CD8-positive, alpha-beta memory T cell (primary cell): ENCODE measurements around the gene RAB40A. TPM values are rescaled to one million over a fixed set of nuclear protein-coding genes. Genes with fewer than 3 reads are reported as not detected.

Experiments used
- CTCF ChIA-PET: fragments of 350-600 bp; sonication (Branson Sonifier 250); formaldehyde crosslinking; loops from one replicate; lab custom pipeline; 2021; ENCODE audit warnings: antibody characterized with exemption; lab: Charles Lee
- POLR2A ChIA-PET: fragments of 350-600 bp; sonication (Branson Sonifier 250); formaldehyde crosslinking; loops from one replicate; lab custom pipeline; 2021; ENCODE audit warnings: antibody characterized with exemption; lab: Charles Lee
- DNase-seq, 5 donors: peaks; one replicate each; pipeline versions ENCODE4 v3.0.0 to v3.0.0-alpha.2; 2020 to 2022; ENCODE audit warnings: mixed read lengths in 1 of 5
- H3K27ac ChIP-seq: one replicate; pipeline ENCODE4 v1.7.0; 2013; ENCODE audit warnings: low read depth, mild to moderate bottlenecking, low read length, moderate library complexity
- H3K27me3 ChIP-seq: 2 replicates; pipeline ENCODE4 v1.7.0; 2013; ENCODE audit warnings: low read length, mild to moderate bottlenecking; ENCODE audit not compliant: insufficient read depth, poor library complexity, severe bottlenecking
- H3K36me3 ChIP-seq: 2 replicates; pipeline ENCODE4 v1.7.0; 2013; ENCODE audit warnings: mild to moderate bottlenecking, low read length, moderate library complexity; ENCODE audit not compliant: insufficient read depth
- H3K4me1 ChIP-seq: 2 replicates; pipeline ENCODE4 v1.7.0; 2013; ENCODE audit warnings: mild to moderate bottlenecking, low read length, moderate library complexity; ENCODE audit not compliant: insufficient read depth
- H3K4me3 ChIP-seq: 2 replicates; pipeline ENCODE4 v1.7.0; 2013; ENCODE audit warnings: mild to moderate bottlenecking, low read length
- H3K9me3 ChIP-seq: 2 replicates; pipeline ENCODE4 v1.7.0; 2013; ENCODE audit warnings: mild to moderate bottlenecking, low read length
- H3K27ac Mint-ChIP-seq, 8 donors: one replicate each; pipeline ENCODE4 v1.8.0; 2020 to 2021; ENCODE audit warnings: mixed read lengths in 8 of 8, mild to moderate bottlenecking in 6 of 8, inconsistent platforms in 3 of 8, moderate library complexity in 3 of 8
- H3K27me3 Mint-ChIP-seq, 2 donors: one replicate each; pipeline ENCODE4 v1.8.0; 2020 to 2021; ENCODE audit warnings: mixed read lengths in 2 of 2, mild to moderate bottlenecking in 1 of 2, moderate library complexity in 1 of 2
- H3K36me3 Mint-ChIP-seq, 3 donors: one replicate each; pipeline ENCODE4 v1.8.0; 2020 to 2021; ENCODE audit warnings: mixed read lengths in 3 of 3, inconsistent platforms in 1 of 3, mild to moderate bottlenecking in 1 of 3
- H3K4me1 Mint-ChIP-seq, 3 donors: one replicate each; pipeline ENCODE4 v1.8.0; 2020 to 2021; ENCODE audit warnings: mixed read lengths in 3 of 3, inconsistent platforms in 1 of 3, mild to moderate bottlenecking in 1 of 3
- H3K4me3 Mint-ChIP-seq, 7 donors: one replicate each; pipeline ENCODE4 v1.8.0; 2020 to 2021; ENCODE audit warnings: mixed read lengths in 7 of 7, mild to moderate bottlenecking in 6 of 7, moderate library complexity in 4 of 7, inconsistent platforms in 2 of 7
- H3K9me3 Mint-ChIP-seq, 5 donors: one replicate each; pipeline ENCODE4 v1.8.0; 2020 to 2022; ENCODE audit warnings: mixed read lengths in 5 of 5, mild to moderate bottlenecking in 3 of 5, moderate library complexity in 2 of 5, inconsistent platforms in 1 of 5
- polyA plus RNA-seq: library from polyadenylated mRNA; unstranded; fragments of 300-500 nt; fragmentation: Illumina TruSeq; gene quantifications from one replicate; pipeline ENCODE4 v1.2.3, GENCODE V29; 2021
- total RNA-seq, 2 experiments: library from RNA; stranded (reverse); gene quantifications; one replicate each; pipeline ENCODE4 v1.2.3, GENCODE V29; 2021

RAB40A gene
- total and polyA plus RNA-seq, 3 experiments from 2014 or later = 0.13 TPM; not detected in 2

GRCh38 chrX:103453655-103454054, 65.6 kb downstream of the RAB40A start:
- DNase-seq = no peak
- peaks cover 0 to 2% of the 10 kb centered on the region in 2 donors for H3K27me3 Mint-ChIP-seq
- no peak overlapping the region for H3K27ac ChIP-seq
- ChIA-PET POLR2A (no interaction called here), CTCF (no interaction called here)
- no peaks in the 10 kb centered on the region for H3K9me3 ChIP-seq
- no peaks in the 10 kb centered on the region for H3K36me3 Mint-ChIP-seq
- H3K4me1 ChIP-seq = no peaks in the 10 kb centered on the region
- H3K9me3 Mint-ChIP-seq = no peaks in the 10 kb centered on the region
- H3K4me3 Mint-ChIP-seq = no peak overlapping the region
- H3K4me1 Mint-ChIP-seq = no peaks in the 10 kb centered on the region
- no peaks in the 10 kb centered on the region for H3K27me3 ChIP-seq
- no peak overlapping the region for H3K4me3 ChIP-seq
- H3K36me3 ChIP-seq = no peaks in the 10 kb centered on the region
- no peak overlapping the region for H3K27ac Mint-ChIP-seq

Other genes starting within 250 kb of the RAB40A start
- gene TCEAL5, start 242.7 kb downstream of the RAB40A start, total RNA-seq = not detected
- gene TCEAL5, start 242.7 kb downstream of the RAB40A start, polyA plus RNA-seq = not detected
- gene BEX2, start 208.5 kb downstream of the RAB40A start, total RNA-seq = 1 to 10 TPM; 8.9 to 9.0 TPM
- gene BEX2, start 208.5 kb downstream of the RAB40A start, polyA plus RNA-seq = 68.6 TPM
- not detected for gene TCEAL7, start 189.2 kb downstream of the RAB40A start, total RNA-seq
- gene TCEAL7, start 189.2 kb downstream of the RAB40A start, polyA plus RNA-seq = not detected
- 1 to 10 TPM; 2.8 to 3.4 TPM for gene TCEAL9, start 163.0 kb downstream of the RAB40A start, total RNA-seq
- gene TCEAL9, start 163.0 kb downstream of the RAB40A start, polyA plus RNA-seq = 1.0 TPM
- gene BEX3, start 143.0 kb downstream of the RAB40A start, total RNA-seq = 10 to 100 TPM in 1 of 2 experiments, 1 to 10 TPM in 1; 9.5 to 10.6 TPM
- gene BEX3, start 143.0 kb downstream of the RAB40A start, polyA plus RNA-seq = 33.7 TPM
- 10 to 100 TPM; 10.4 to 11.2 TPM for gene TCEAL4, start 66.0 kb upstream of the RAB40A start, total RNA-seq
- gene TCEAL4, start 66.0 kb upstream of the RAB40A start, polyA plus RNA-seq = 19.7 TPM
- 1 to 10 TPM; 3.9 to 4.3 TPM for gene TCEAL3, start 88.5 kb upstream of the RAB40A start, total RNA-seq
- gene TCEAL3, start 88.5 kb upstream of the RAB40A start, polyA plus RNA-seq = 13.1 TPM
- 10 to 100 TPM in 1 of 2 experiments, 1 to 10 TPM in 1; 7.9 to 10.3 TPM for gene TCEAL1, start 109.5 kb upstream of the RAB40A start, total RNA-seq
- gene TCEAL1, start 109.5 kb upstream of the RAB40A start, polyA plus RNA-seq = 19.7 TPM
- gene MORF4L2, start 167.2 kb upstream of the RAB40A start, total RNA-seq = 100 to 1,000 TPM; 198 to 202 TPM
- gene MORF4L2, start 167.2 kb upstream of the RAB40A start, polyA plus RNA-seq = 80.8 TPM
- not detected for gene TMEM31, start 191.4 kb upstream of the RAB40A start, total RNA-seq
- not detected for gene TMEM31, start 191.4 kb upstream of the RAB40A start, polyA plus RNA-seq